ENCODE measurements around the gene MMP24.

- TF ChIP-seq CTCF (CRISPR knock-in tag; IDR thresholded peaks at IDR 0.05) (no peak), ZNF383 (CRISPR knock-in tag; IDR thresholded peaks at IDR 0.05; ENCODE audit: borderline replicate concordance) (no peak), ZNF280D (CRISPR knock-in tag; IDR thresholded peaks at IDR 0.05) (no peak), KDM1A (CRISPR knock-in tag; IDR thresholded peaks at IDR 0.05) (no peak), ZNF598 (CRISPR knock-in tag; IDR thresholded peaks at IDR 0.05; ENCODE audit: borderline replicate concordance) (no peak), SYNCRIP (IDR thresholded peaks at IDR 0.05; ENCODE audit: insufficient read depth, low read depth, low read length) (no peak), SRY (CRISPR knock-in tag; IDR thresholded peaks at IDR 0.05) (no peak), CBX5 (CRISPR knock-in tag; IDR thresholded peaks at IDR 0.05; ENCODE audit: borderline replicate concordance) (no peak), ZIK1 (CRISPR knock-in tag; IDR thresholded peaks at IDR 0.05; ENCODE audit: borderline replicate concordance, low read depth) (no peak)
Measured at GRCh38 chr20:35225319-35226125, 968 bp upstream of the MMP24 start.

Data from HepG2 (cell line).